HG02852 (cell line): ENCODE measurements around the gene DAB1.
"Not testable (repeated sequence)": the region's sequence is repeated elsewhere in the genome, so short reads cannot be mapped to it uniquely, and the experiment has no call there.

Experiments
- ATAC-seq: cut with Tn5 transposase; IDR thresholded peaks from one replicate; pipeline ENCODE4 v1.9.1; 2021; ENCODE audit warnings: mild to moderate bottlenecking, moderate library complexity; ENCODE audit not compliant: unreplicated experiment

The DAB1 gene

GRCh38 chr1:57362480-57362879 is 61.4 kb downstream of the DAB1 start:
- ATAC-seq: no peak

DNA sequence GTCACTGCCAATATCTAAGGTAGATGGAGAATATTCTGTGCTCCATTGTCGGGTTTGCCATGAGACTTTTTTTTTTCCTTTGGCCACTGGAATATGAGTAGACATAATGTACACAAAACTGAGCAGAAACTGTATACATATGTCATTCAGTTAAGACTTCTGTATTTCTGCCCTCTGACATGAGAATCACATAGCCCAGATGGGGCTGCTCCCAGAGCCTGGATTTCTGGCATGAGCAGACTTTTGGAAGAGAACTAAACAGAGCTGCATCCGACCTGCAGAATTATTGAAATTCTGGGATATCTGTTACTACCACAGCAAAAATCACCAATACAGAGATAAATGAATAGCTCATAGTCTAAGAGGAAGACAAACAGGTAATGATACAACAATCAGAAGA is 62.3 kb downstream of the DAB1 start:
- ATAC-seq: no peak

DNA sequence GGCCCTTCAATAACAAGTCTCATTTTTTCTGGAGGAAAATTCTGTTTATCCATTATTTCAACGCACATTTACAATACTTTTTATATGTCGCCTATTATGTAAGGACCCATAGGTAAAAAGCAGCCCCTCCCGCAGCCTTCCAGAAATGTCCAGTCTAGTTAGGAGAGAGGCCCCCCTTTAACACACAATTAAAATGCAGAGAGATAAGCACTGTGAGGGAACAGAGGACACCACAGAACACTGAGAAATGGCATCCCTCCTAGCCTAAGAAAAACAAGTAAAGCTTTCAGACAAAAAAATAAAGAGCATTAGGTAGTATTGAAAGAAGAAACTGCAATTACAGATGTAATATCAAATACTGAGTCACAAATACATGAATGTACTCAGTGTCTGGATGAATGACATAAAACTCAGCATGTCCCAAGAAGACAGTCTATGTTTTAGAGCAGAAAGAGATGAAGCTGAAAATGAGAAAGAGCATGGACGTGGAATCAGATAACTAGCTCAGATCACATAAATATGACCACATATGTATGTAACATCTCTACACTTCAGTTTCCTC is 62.9 kb downstream of the DAB1 start:
- ATAC-seq: no peak

DNA sequence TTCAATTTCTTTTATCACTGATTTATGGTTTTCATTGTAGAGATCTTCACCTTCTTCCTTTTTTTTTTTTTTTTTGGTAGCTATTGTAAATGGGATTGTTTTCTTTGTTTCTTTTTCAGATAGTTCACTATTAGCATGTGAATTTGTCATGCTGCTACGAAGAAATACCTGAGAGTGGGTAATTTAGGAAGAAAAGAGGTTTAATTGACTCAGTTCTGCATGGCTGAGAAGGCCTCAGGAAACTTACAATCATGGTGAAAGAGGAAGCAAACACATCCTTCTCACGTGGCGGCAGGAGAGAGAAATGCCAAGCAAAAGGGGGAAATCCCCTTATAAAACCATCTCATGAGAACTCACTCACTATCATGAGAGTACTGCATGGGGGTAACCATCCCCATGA is 66.4 kb downstream of the DAB1 start:
- ATAC-seq: no peak

- no peak for ATAC-seq
Observed at GRCh38 chr1:57353654-57354053, 70.2 kb downstream of the DAB1 start.

DNA sequence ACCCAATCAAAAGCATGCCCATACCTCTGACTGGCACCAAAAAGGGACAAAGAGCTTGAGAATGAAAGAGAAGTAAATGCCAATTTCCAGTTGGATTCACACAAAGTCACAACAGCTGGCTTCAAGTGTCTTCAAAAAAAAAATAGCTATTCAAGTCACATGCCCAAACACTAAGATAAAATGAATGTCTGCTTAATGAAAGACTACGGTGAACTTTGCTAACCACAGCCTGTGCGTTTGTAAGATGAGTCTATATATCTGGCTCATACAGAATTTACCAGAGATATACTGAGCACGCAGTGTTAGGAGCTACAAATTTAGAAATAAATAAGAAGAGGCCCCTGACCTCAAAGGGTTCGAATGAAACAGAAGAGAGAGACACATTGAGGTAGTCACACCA is 73.2 kb downstream of the DAB1 start:
- no peak for ATAC-seq

GRCh38 chr1:57348921-57349320 is 74.9 kb downstream of the DAB1 start:
- ATAC-seq: no peak

- no peak for ATAC-seq
Observed at GRCh38 chr1:57345916-57346315, 77.9 kb downstream of the DAB1 start.

DNA sequence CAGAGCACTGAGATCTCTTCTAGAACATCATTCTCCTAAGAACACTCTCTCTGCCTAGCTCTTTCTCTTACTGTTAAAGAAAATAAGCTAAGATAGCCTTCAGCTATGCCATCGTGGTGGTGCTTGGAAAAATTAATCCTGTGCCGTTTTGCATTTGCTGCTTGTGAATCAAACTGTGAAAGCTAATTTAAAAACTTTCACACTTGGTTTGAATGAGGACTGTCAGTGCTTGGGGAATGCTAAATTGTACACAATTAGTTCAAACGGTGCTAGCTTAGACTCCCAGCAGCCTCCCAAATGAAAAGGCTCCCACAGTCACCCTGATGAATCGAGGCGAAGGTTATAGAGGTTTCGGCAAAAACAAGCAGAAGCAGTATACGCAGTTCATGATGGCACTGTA is 79.6 kb downstream of the DAB1 start:
- no peak for ATAC-seq

- ATAC-seq: not testable (repeated sequence)
Observed at GRCh38 chr1:57343298-57343915, 80.5 kb downstream of the DAB1 start.

- no peak for ATAC-seq
Observed at GRCh38 chr1:57341721-57342120, 82.1 kb downstream of the DAB1 start.

GRCh38 chr1:57340334-57341070 is 83.4 kb downstream of the DAB1 start:
- no peak for ATAC-seq

GRCh38 chr1:57337623-57338022 is 86.2 kb downstream of the DAB1 start:
- no peak for ATAC-seq

GRCh38 chr1:57336793-57337192 is 87.1 kb downstream of the DAB1 start:
- no peak for ATAC-seq

- no peak for ATAC-seq
Observed at GRCh38 chr1:57331620-57332019, 92.2 kb downstream of the DAB1 start.

DNA sequence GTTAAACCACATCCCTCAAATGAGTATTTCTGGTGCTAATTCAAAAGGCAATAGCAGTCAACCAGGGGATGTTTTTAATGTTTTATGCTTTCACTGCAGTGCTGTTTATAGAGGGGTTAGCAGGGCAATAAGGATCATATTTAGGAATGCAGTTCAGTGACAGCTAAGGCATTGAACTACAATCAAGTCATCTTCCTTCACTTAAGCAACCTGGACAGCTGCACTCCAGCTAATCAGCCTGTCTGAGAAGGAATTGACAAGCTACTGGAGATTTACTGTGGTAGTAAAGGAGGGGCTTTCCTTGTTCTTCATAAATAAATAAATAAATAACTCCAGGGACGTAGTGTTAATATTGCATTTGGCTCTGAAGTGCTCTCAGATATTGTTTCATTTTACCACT is 93.9 kb downstream of the DAB1 start:
- ATAC-seq: no peak

- ATAC-seq: no peak
Observed at GRCh38 chr1:57329001-57329527, 94.8 kb downstream of the DAB1 start.

GRCh38 chr1:57327946-57328345 is 95.9 kb downstream of the DAB1 start:
- no peak for ATAC-seq

DNA sequence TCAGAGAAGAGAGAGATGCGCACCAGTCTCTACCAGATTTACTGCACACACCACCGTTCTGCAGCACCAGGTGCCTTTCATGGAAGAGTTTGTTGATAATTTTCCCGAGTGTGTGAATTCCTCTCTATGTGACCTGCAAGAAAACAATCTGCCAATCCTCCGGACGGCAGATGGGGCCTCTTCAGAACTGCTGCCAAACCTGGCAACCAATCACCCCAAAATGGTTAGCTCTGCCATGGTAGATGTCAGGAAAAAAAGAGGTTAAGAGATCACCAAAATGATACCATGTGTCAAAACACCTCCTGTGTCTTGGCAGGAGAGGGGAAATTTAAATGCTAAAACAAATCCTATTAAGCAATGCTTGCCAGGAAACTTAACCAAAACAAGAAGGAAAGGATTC is 96.5 kb downstream of the DAB1 start:
- no peak for ATAC-seq

- no peak for ATAC-seq
Observed at GRCh38 chr1:57325536-57325935, 98.3 kb downstream of the DAB1 start.

DNA sequence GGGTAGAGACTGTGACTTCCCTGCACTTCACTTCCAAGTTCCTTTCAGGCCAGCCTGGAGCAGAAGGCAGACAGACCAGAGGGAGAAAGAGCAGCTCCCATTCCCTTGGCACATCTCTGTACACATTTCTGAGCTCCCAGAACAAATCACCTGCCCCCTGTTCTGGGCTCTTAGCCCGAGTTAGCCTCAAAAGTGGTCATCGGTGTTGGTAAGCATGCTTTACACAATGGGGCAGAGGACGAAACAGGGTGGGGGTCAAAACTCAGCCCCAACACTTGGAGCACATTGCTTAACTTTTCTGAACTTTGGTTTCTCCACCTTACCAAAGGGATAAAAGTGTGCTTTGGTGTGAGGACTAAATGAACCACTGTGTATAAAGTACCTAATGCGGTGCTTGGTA is 98.7 kb downstream of the DAB1 start:
- ATAC-seq: no peak

DNA sequence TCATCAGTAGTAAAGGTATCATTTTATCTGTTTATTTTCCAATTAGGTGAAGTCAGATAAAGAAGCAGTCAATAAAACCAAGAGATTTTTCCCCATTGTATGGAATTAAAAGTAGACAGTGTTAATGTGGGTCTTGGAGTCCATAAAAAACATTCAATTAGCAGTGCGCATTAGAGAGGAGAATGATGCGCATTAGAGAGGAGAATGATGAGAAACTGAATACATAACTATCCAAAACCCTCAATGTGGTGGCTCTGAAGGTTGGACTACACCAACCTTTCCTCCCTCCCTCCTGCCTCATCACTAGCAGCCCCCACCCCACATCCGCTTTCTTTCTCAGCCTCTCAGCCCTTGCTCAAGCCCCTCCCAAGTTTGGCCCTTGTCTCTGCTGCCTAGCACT is 99.5 kb downstream of the DAB1 start:
- ATAC-seq: no peak
